GM12872 (cell line): ENCODE measurements around the gene ZNF804B.

Experiments
- CTCF ChIP-seq: IDR thresholded peaks from 3 replicates; pipeline ENCODE4 v1.5.1; 2011; ENCODE audit warnings: low read depth, mild to moderate bottlenecking, low read length, moderate library complexity; ENCODE audit not compliant: insufficient read depth

ZNF804B gene

GRCh38 chr7:88760136-88760515 lies 626 bp downstream of the ZNF804B start:
- TF ChIP-seq CTCF = no peak

DNA sequence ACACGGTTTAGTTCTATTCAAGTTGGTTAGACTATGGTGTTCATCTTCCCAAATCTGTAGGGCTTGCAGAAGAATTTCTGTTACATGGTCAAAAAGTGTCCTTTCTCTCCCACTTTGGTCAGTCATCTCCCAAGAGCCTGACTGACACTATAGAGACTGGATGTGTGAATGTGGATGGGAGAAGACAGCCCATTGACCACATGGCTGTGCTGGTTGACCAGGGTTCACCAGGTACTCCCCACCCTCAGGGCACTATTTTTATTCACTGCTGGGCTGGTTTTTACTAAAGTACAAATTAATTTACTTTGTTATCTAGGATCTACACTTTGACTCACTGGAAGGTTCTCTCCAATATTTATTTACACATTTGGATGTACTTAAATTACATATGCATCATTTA lies 2.3 kb downstream of the ZNF804B start:
- TF ChIP-seq CTCF = no peak

- TF ChIP-seq CTCF = no peak
Observed at GRCh38 chr7:88771417-88771816, 11.9 kb downstream of the ZNF804B start.

GRCh38 chr7:88772776-88773175 lies 13.3 kb downstream of the ZNF804B start:
- TF ChIP-seq CTCF = no peak

DNA sequence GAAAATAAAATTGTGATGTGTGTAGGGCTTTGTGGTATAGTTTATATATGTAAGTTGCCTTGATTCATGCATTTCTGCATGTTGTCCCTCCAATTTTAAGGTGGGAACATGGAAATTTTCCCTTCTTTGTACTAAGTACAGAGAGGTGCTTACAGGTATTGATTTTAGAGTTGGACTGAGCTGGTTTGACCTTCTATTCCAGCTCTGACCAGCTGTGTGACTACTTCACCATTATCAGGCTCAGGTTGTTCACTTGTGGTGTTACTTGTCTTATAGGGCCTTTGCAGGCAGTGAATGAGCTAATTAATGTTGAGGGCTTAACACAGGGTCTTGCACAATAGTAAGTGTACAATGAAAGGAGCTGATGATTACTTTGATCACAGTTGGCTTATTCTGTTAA lies 16.3 kb downstream of the ZNF804B start:
- no peak for TF ChIP-seq CTCF

- no peak for TF ChIP-seq CTCF
Observed at GRCh38 chr7:88787777-88788176, 28.3 kb downstream of the ZNF804B start.

DNA sequence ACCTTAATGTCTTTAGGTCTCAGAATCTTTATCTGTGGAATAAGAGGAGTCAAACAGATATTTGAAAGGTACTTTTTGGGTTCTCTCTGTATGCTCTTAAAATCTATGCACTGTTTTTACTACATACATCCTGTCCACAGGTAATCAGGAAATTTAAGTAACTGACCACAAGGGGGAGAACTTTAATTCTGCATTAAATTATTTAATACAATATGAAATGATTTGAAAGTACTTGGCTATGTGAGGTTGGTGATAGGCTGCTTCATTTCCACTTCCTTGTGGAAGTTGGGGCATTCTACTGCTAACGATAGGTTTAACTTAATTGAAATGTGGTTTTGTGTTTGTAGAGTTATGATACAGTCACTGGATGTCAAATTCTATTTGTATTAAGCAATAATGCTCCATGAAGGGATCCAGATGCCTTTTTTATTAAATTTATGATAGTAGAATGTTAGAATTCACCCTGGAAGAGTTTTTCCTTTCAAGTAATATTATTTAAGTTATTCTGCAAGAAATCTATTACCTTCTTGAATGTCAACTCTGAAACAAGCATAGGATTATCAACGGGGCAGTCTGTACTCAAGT lies 30.1 kb downstream of the ZNF804B start:
- peak; percentile 30; the same call in 1 of the 3 replicates for TF ChIP-seq CTCF
